IPS-18c (cell line): ENCODE results near the gene ERFL.

ENCODE experiments used
- H3K4me3 ChIP-seq: 2 replicates; pipeline ENCODE4 v1.7.0; 2013; ENCODE audit warnings: low read depth, mild to moderate bottlenecking, low read length, moderate library complexity; ENCODE audit not compliant: insufficient read depth
- H3K9me3 ChIP-seq: one replicate; pipeline ENCODE4 v1.6.1; 2013; ENCODE audit warnings: mild to moderate bottlenecking, low read length, moderate library complexity; ENCODE audit not compliant: control insufficient read depth, insufficient read depth

Gene ERFL

GRCh38 chr19:41893899-41894298, 34.4 kb downstream of the ERFL start:
- Histone ChIP-seq H3K4me3 (no peak overlapping the region), H3K9me3 (no peaks in the 10 kb centered on the region)

- H3K4me3 ChIP-seq: no peak overlapping the region
Measured at GRCh38 chr19:41892173-41892902, 35.9 kb downstream of the ERFL start.

DNA sequence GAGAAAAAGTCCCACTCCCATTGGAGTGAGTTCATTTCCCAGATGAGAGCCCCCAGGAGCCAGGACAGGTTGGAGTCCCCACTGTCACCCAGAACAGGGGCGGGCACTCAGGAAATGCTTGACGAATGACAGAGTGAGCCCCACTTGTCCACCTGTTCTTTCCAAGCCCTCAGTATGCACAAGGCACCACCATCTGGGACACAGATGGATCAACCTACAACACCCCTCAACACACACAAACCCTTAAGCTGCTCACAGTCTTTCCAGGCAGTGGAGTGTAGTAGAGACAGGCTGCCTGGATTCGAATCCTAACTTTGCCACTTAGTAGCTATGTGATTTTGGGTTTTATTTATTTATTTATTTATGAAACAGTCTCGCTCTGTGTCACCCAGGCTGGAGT, 37.3 kb downstream of the ERFL start:
- Histone ChIP-seq H3K4me3 (no peak overlapping the region), H3K9me3 (no peaks in the 10 kb centered on the region)

More at GRCh38 chr19:41892173-41892902, 35.9 kb downstream of the ERFL start:
- H3K9me3 ChIP-seq: no peaks in the 10 kb centered on the region

GRCh38 chr19:41889896-41890295, 38.4 kb downstream of the ERFL start:
- no peak overlapping the region for H3K4me3 ChIP-seq
- no peaks in the 10 kb centered on the region for H3K9me3 ChIP-seq

DNA sequence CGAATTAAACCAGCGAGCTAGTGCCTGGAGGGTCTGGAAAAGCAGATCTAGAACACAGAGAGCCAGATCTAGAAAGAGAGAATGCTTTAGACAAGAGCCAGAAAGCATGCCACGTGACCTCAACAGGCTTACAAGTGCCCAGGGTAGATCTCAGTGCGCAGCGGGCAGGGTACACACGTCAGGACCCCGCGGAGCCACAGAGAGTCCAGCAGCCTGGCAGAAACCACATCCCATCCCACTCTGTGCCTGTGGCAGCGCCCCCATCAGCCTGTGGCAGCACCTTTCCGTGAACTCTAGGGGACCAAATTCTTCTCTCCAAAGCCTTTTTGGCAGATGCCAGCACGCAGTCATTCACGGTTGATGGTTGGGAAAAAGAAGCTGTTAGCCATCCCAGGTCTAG, 39.3 kb downstream of the ERFL start:
- no peak overlapping the region for H3K4me3 ChIP-seq
- H3K9me3 ChIP-seq: no peaks in the 10 kb centered on the region

GRCh38 chr19:41887711-41888382, 40.4 kb downstream of the ERFL start:
- Histone ChIP-seq H3K4me3 (no peak overlapping the region; the same call in 1 of the 2 replicates), H3K9me3 (no peaks in the 10 kb centered on the region)

DNA sequence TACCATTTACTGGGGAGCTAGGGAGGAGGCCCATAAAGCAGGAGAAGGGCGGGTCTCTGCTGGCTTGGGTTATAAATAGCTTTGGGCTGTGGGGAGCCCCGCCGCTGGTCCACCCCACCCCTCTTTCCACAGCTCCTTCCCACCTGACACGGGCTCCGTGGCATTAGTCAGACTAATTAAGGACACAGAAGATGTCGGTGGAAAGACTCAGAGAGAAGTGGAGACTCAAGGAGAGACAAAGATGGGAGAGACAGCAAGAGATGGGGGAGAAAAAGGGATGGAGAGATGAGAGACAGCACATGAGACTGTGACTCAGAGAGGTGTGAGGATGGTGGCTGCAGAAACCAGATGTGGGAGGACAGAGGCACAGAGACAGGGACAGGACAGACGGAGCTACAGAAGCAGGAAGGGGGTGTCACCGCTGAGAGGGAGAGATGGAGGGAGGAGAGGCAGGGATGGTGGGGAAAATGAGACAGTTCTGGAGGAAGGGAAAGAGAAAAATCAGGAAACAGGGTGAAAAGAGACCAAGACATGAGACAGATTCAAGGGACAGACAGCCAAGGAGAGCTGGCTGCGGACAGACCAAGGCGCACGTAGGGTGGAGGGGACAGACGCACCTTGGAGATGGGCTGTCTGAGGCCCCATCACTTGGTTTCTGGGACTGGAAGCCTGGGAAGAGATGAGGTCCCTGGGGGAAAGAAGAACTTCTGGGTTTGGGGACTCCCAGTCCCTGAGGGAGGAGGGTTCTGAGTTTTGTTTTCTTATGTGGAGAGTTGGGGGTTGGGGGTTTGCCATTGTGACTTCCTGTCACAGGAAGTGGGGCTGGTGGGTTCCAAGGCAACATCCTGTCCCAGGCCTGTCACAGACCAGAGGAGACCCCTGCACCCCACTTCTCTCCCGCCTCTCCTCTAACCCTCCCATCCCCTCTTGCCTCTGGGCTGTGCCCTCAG, 41.2 kb downstream of the ERFL start:
- Histone ChIP-seq H3K9me3 (no peaks in the 10 kb centered on the region), H3K4me3 (no peak overlapping the region; the same call in 1 of the 2 replicates)

DNA sequence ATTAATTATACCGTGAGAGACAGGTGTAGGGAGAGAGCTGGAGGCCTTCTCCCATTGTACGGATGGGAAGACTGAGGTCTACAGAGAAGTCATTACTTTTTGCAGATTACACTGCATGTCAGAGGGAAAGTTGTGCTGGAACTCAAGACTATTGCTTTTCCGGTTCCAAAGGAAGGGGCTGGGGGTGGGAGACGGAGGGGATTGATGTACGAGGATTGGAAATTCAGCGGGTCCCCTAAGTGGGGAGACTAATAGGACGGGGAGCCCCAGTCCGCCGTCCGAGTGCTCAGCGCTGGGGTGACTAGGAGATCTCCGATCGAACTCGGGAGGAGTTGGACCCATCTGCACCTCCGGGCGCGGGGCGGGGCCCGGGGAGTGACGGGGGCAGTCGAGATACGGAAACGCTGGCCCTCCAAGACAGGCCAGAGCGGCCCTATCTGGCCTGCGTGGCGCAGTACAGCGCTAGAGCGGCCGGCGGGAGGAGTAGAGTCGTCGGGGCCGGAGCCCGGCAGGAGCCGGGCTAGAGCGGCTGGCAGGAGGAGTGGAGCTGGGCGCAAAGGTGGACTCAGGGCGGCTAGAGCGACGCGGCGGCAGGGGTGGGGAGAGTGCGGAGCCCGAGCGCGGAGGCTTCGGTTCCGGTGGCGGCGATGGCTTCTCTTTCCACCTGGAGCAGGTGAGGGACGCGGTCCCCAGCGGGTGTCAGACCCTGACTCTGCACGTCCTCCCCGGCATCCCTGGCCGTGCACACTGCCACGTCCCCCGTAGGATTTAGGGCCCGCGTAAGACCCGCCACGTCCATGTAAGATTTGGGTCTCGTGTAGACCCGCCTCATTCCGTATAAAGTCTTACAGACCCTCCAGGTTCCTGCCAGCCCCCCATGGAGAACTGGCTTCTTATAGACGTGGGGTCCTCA, 44.2 kb downstream of the ERFL start:
- Histone ChIP-seq H3K9me3 (no peaks in the 10 kb centered on the region), H3K4me3 (peak overlapping the region; percentile 91)

- Histone ChIP-seq H3K4me3 (peak overlapping the region; percentile 91), H3K9me3 (no peaks in the 10 kb centered on the region)
Measured at GRCh38 chr19:41883463-41883820, 44.8 kb downstream of the ERFL start.

- H3K4me3 ChIP-seq: peak within 1 kb of the TSS; percentile 91
Measured at GRCh38 chr19:41882568-41883462, 45.4 kb downstream of the ERFL start, which contains the start of gene ARHGEF1. Gene ARHGEF1 (plus strand): TSS chr19:41883184. CDS start chr19:41888083, 4,899 bp downstream.

GRCh38 chr19:41880329-41880708, 47.9 kb downstream of the ERFL start:
- no peaks in the 10 kb centered on the region for H3K9me3 ChIP-seq
- no peak overlapping the region for H3K4me3 ChIP-seq

More at GRCh38 chr19:41882568-41883462, 45.4 kb downstream of the ERFL start, which contains the start of gene ARHGEF1:
- H3K9me3 ChIP-seq: no peaks in the 10 kb centered on the region

DNA sequence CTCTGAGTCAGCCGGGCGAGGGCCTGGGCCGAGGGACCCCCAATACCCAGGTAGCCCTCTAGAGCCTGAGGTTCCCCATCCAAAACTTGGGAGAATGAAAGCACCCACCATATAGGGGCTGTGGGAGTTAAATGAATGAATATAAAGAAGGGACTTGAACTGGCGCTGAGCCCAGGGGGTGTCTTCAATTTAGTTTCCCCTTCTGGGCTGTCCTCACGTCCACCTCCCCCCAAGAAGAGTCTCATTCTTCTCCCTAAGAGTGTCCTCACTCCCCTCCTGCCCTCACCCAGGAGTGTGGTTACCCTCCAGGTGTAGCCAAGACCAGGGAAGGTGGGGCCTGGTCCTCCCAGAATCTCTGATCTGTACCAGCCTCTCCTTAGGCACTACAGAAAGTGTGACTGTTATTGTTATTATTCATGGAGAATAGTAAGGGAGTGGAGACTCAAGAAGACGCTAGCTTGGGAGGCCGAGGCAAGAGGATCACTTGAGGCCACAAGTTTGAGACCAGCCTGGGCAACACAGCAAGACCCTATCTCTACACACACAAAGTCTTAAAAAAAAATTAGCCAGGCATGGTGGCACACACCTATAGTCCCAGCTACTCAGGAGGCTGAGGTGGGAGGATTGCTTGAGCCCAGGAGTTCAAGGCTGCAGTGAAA, 48.5 kb downstream of the ERFL start:
- Histone ChIP-seq H3K4me3 (no peak overlapping the region), H3K9me3 (no peaks in the 10 kb centered on the region)

DNA sequence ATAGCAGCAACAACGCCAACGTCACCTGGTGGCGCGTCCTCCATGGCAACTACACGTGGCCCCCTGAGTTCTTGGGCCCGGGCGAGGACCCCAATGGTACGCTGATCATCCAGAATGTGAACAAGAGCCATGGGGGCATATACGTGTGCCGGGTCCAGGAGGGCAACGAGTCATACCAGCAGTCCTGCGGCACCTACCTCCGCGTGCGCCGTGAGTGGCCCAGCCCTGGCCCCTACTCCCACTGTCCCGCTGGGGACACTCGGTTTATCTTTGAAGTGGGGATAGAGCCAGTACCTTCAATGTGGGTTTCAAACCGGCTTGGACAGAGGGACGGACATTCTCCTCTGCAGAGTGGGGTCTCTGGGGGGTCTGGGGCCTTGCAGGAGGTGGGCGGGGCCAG, 49.2 kb downstream of the ERFL start:
- no peaks in the 10 kb centered on the region for H3K9me3 ChIP-seq
- H3K4me3 ChIP-seq: no peak overlapping the region

GRCh38 chr19:41877916-41878905, 50.0 kb downstream of the ERFL start:
- Histone ChIP-seq H3K4me3 (no peak overlapping the region), H3K9me3 (no peaks in the 10 kb centered on the region)
